T-helper 1 cell treated with Interleukin-12 subunit alpha and Interleukin-12 subunit beta and Interleukin-4 antibody, amounts not matched to agents 30 μg/mL and 1 μg/mL, for 36 hours (primary cell): ENCODE measurements around the gene LRRC27.
"Not testable (repeated sequence)": the region's sequence is repeated elsewhere in the genome, so short reads cannot be mapped to it uniquely, and the experiment has no call there.

Experiments used
- H3K27ac Mint-ChIP-seq: one replicate; pipeline ENCODE4 v1.8.0; 2021; ENCODE audit warnings: mild to moderate bottlenecking, mixed read lengths
- H3K27me3 Mint-ChIP-seq: one replicate; pipeline ENCODE4 v1.8.0; 2021; ENCODE audit warnings: low read depth, mixed read lengths
- H3K36me3 Mint-ChIP-seq: one replicate; pipeline ENCODE4 v1.8.0; 2021; ENCODE audit warnings: low read depth, mixed read lengths
- H3K4me1 Mint-ChIP-seq: one replicate; pipeline ENCODE4 v1.8.0; 2021; ENCODE audit warnings: low read depth, mixed read lengths
- H3K4me3 Mint-ChIP-seq: one replicate; pipeline ENCODE4 v1.8.0; 2021; ENCODE audit warnings: mild to moderate bottlenecking, moderate library complexity, mixed read lengths
- H3K9me3 Mint-ChIP-seq: one replicate; pipeline ENCODE4 v1.8.0; 2021; ENCODE audit warnings: mixed read lengths

The LRRC27 gene

DNA sequence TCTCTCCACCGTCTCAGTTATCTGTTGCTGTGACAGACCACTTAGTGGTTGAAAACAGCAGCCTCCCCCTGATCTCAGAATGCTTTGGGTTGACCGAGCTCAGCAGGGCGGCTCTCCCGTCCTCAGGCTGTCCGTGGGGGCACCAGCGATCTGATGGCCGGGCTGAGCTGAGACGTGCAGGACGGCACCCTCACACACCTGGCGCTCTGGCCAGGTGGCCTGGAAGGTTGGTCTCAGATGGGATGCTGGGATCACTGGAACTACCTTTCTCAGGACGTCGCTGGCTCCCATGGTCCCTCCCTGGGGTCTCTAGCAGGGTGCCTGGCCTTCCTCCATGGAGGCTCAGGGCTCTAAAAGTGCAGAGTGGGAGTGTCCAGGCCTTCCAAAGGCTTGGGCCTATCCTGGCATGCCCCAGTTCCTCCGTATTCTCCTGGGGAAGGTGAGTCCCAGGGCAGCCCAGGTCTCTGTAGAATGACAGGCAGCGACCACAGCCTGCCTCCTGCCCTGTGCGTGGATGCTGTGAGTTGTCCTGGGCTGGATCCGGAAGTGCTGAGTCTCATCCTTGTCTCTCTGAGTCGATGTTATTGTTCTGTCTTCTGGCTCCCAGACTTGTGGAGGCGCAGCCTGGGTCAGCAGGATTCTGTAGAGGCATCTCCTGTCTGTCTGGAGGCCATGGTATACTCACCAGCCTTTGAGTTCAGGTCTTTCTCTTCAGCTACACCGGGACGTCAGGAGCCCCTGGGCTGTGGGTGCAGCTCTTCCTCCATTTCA lies 52.8 kb downstream of the LRRC27 start:
- H3K36me3 Mint-ChIP-seq, result no peaks in the 10 kb centered on the region
- H3K4me3 Mint-ChIP-seq, result no peak overlapping the region
- H3K27me3 Mint-ChIP-seq, result no peaks in the 10 kb centered on the region
- H3K9me3 Mint-ChIP-seq, result no peaks in the 10 kb centered on the region
- peaks cover 6% of the 10 kb centered on the region for H3K4me1 Mint-ChIP-seq
- H3K27ac Mint-ChIP-seq, result no peak overlapping the region

GRCh38 chr10:132385389-132385667 lies 53.3 kb downstream of the LRRC27 start:
- H3K27ac Mint-ChIP-seq, result no peak overlapping the region
- no peaks in the 10 kb centered on the region for H3K9me3 Mint-ChIP-seq
- no peak overlapping the region for H3K4me3 Mint-ChIP-seq
- H3K36me3 Mint-ChIP-seq, result no peaks in the 10 kb centered on the region
- H3K27me3 Mint-ChIP-seq, result no peaks in the 10 kb centered on the region
- H3K4me1 Mint-ChIP-seq, result peaks cover 6% of the 10 kb centered on the region

DNA sequence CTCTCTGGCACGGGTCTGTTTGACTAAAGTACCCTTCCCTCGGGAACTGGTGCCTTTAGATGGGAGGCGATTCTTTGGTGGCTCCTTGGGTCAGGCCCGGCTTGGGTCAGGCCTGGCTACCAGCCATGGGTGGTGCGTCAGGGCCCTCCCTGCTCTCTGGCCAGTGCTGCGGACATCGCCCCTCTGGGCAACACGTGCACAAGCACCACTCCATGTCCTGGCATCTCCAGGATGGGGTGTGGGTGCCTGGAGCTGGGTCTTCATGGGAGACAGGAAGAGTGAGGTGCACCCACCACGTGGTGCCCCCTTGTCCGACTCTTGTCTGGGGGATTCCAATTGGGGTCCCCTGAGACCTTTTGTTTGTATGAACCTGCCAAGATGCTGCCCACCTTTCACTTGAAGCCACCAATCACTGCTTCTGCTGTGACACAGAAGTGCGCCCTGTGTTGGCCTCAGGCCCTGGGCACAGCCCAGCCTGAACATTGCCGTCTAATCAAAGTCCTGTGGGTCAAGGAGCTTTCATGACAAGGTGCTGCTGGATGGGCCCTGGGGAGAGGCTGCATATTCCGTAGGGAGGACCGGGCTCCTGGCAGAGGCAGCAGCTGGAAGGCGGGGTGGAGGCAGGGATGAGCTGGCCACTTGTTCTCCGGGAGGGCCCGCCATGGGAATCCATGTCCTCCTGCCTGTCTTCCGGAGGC lies 53.9 kb downstream of the LRRC27 start:
- Mint-ChIP-seq H3K36me3 (no peaks in the 10 kb centered on the region), H3K27me3 (no peaks in the 10 kb centered on the region), H3K27ac (no peak overlapping the region), H3K9me3 (no peaks in the 10 kb centered on the region), H3K4me3 (no peak overlapping the region), H3K4me1 (peaks cover 6% of the 10 kb centered on the region)

- H3K27ac Mint-ChIP-seq, result no peak overlapping the region
- H3K4me1 Mint-ChIP-seq, result peaks cover 5% of the 10 kb centered on the region
- H3K4me3 Mint-ChIP-seq, result no peak overlapping the region
- H3K9me3 Mint-ChIP-seq, result no peaks in the 10 kb centered on the region
- no peaks in the 10 kb centered on the region for H3K27me3 Mint-ChIP-seq
- H3K36me3 Mint-ChIP-seq, result no peaks in the 10 kb centered on the region
Measured at GRCh38 chr10:132386419-132386831, 54.4 kb downstream of the LRRC27 start.

- not testable (repeated sequence) for H3K4me3 Mint-ChIP-seq, H3K27me3 Mint-ChIP-seq, H3K36me3 Mint-ChIP-seq, H3K27ac Mint-ChIP-seq, H3K9me3 Mint-ChIP-seq, H3K4me1 Mint-ChIP-seq
Measured at GRCh38 chr10:132386896-132387295, 54.9 kb downstream of the LRRC27 start.

- Mint-ChIP-seq H3K9me3 (peaks cover 7% of the 10 kb centered on the region), H3K27ac (peak overlapping the region; percentile 41), H3K36me3 (peaks cover 5% of the 10 kb centered on the region), H3K27me3 (no peaks in the 10 kb centered on the region), H3K4me3 (no peak overlapping the region), H3K4me1 (peaks cover 3% of the 10 kb centered on the region)
Measured at GRCh38 chr10:132387764-132388210, 55.8 kb downstream of the LRRC27 start.

- no peak overlapping the region for H3K4me3 Mint-ChIP-seq
- H3K9me3 Mint-ChIP-seq, result peaks cover 7% of the 10 kb centered on the region
- peaks cover 5% of the 10 kb centered on the region for H3K36me3 Mint-ChIP-seq
- peaks cover 3% of the 10 kb centered on the region for H3K4me1 Mint-ChIP-seq
- H3K27me3 Mint-ChIP-seq, result no peaks in the 10 kb centered on the region
- H3K27ac Mint-ChIP-seq, result no peak overlapping the region
Measured at GRCh38 chr10:132388891-132389432, 57.0 kb downstream of the LRRC27 start.

DNA sequence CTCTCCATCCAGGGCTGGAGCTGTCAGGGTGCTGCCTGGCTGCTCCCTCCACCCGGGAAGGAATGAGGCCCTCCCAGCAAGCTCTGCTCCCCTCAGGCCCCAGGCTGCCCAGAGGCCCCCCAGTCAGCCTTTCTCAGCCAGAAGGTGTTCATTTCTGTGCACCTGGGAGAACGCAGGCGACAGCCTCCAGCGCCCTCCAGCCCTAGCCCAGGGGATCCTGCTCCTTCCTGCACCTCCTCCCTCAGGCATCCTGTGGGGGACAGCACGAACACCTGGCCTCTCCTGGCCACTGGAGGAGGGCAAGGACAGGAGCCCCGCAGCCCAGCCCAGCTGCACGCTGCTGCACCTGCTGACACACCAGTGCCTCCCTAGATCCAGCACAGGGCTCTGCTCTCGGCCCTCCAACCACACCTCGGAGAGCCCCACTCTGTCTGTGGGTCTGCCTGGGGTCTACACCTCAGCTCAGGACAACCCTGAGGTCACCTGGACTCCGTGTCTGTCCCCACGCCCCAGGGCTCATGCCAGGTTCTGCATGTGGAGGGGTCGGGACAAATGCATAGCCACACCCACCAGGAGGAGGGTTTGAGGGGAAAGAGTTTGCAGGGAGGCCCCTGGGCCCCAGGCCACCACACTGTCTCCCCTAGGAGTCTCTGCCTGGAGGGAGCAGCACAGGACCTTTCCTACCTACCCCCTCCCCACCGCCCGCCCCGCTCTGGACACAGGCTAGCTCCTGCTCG lies 57.6 kb downstream of the LRRC27 start:
- H3K4me1 Mint-ChIP-seq, result peaks cover 3% of the 10 kb centered on the region
- H3K27me3 Mint-ChIP-seq, result no peaks in the 10 kb centered on the region
- peaks cover 5% of the 10 kb centered on the region for H3K36me3 Mint-ChIP-seq
- no peak overlapping the region for H3K27ac Mint-ChIP-seq
- H3K9me3 Mint-ChIP-seq, result peaks cover 7% of the 10 kb centered on the region
- H3K4me3 Mint-ChIP-seq, result no peak overlapping the region

DNA sequence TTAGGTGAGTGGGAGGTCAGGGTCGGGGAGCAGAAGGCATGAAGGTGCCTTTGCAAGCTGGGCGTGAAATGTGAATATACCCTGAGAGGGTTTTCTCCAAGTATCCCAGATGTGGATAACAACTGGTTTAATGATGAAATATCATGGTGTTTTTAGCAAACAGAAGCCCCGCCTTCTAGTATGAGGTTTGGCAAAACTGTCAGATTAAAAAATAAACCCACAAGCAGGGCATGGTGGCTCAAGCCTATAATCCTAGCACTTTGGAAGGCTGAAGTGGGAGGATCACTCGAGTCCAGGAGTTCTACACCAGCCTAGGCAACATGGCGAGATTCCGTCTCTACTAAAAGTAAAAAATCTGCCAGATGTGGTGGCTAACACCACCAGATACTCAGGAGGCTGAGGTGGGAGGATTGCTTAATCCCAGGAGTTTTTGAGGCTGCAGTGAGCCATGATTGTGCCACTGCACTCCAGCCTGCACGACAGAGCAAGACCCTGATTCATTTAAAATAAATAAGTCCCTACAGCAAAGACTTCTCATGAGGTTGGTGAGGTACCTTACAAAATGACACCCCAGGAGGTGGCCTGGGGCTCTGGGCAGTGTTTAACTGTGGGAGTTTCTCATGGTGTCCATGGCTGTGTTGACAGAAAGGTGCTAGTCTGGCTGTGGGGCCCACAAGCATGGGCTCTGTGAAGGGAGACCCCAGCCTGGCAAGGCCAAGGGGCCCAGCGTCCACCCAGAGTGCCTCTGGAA lies 58.4 kb downstream of the LRRC27 start:
- H3K27me3 Mint-ChIP-seq, result no peaks in the 10 kb centered on the region
- H3K27ac Mint-ChIP-seq, result no peak overlapping the region
- no peak overlapping the region for H3K4me3 Mint-ChIP-seq
- peaks cover 7% of the 10 kb centered on the region for H3K9me3 Mint-ChIP-seq
- peaks cover 3% of the 10 kb centered on the region for H3K4me1 Mint-ChIP-seq
- peaks cover 5% of the 10 kb centered on the region for H3K36me3 Mint-ChIP-seq

- Mint-ChIP-seq H3K9me3 (peaks cover 7% of the 10 kb centered on the region), H3K4me3 (no peak overlapping the region), H3K36me3 (peaks cover 5% of the 10 kb centered on the region), H3K27me3 (no peaks in the 10 kb centered on the region), H3K27ac (no peak overlapping the region), H3K4me1 (peaks cover 3% of the 10 kb centered on the region)
Measured at GRCh38 chr10:132390921-132391675, 59.1 kb downstream of the LRRC27 start.

GRCh38 chr10:132391676-132392020 lies 59.7 kb downstream of the LRRC27 start:
- Mint-ChIP-seq H3K4me3 (no peak overlapping the region), H3K27ac (no peak overlapping the region), H3K4me1 (peaks cover 3% of the 10 kb centered on the region), H3K36me3 (peaks cover 5% of the 10 kb centered on the region), H3K27me3 (no peaks in the 10 kb centered on the region), H3K9me3 (peaks cover 7% of the 10 kb centered on the region)

- H3K4me1 Mint-ChIP-seq, result peaks cover 3% of the 10 kb centered on the region
- H3K9me3 Mint-ChIP-seq, result peaks cover 7% of the 10 kb centered on the region
- H3K27ac Mint-ChIP-seq, result no peak overlapping the region
- peaks cover 5% of the 10 kb centered on the region for H3K36me3 Mint-ChIP-seq
- no peak overlapping the region for H3K4me3 Mint-ChIP-seq
- H3K27me3 Mint-ChIP-seq, result no peaks in the 10 kb centered on the region
Measured at GRCh38 chr10:132392184-132392800, 60.3 kb downstream of the LRRC27 start.

DNA sequence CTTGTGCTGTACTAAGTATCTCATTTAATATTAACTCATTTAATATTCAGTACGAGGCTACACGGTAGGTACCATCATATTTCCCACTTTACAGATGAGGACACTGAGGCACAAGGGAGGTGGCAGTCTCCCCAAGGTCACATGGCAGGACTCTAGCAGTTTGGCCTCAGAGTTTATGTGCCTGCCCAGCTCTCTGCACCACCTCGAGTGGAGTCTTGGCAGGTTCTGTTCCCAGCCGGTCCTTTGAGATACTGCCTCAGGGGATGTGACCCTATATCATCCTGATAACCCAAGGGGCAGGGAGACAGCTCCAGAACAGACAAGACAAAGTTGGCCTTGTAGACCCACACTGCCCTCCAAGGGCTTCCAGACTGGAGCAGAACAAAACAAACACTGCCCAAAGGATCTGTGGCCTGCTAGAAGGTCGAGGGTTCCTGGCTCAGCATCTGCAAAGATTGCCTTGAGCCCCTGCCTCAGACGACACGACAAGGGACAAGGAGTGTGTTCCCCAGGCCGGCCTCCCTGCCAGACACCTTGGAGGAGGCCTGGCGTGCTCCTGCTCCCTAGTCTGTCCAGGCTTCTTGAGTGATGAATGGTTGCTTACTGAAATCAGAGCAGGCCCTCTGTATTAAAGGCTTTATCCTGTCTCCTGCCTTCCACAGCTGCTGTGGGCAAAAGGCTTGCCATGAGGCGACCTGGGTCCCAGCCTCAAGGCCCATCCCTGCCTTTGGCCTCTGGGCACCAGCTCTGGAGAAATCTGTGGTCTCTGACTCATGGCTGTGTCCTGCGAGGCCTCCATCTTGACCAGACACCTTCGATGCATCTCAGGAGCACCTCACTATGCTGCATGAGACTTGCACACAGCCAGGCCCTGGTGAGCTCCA lies 61.1 kb downstream of the LRRC27 start:
- no peaks in the 10 kb centered on the region for H3K27me3 Mint-ChIP-seq

More for the DNA sequence above, 61.1 kb downstream of the LRRC27 start:
- Mint-ChIP-seq H3K4me3 (no peak overlapping the region), H3K27ac (no peak overlapping the region), H3K36me3 (peaks cover 5% of the 10 kb centered on the region), H3K9me3 (peaks cover 7% of the 10 kb centered on the region), H3K4me1 (peaks cover 2% of the 10 kb centered on the region)
